Measurements from ENCODE around the gene ZNF324. TPM values are rescaled to one million over a fixed set of nuclear protein-coding genes. Genes with fewer than 3 reads are reported as not detected.
A peak's percentile ranks its signal among the peaks of the same experiment; 100 is the strongest.

ZNF324 gene
- total RNA-seq, 1 experiment from 2014 or later, result 11.3 TPM

- BruUV-seq (replicated peaks), result no TSS peak
- no peak overlapping the region for H3K27ac ChIP-seq (ENCODE audit: low read depth, low read length)
- ChIA-PET CTCF (no interaction called here), POLR2A (no interaction called here), RAD21 (ENCODE audit: low non-redundant PET in 1 of 2, low total read pairs in 2 of 2, uncharacterized antibody in 2 of 2, unreplicated experiment in 2 of 2) (no interaction called here)
- no peaks in the 10 kb centered on the region for H3K9me2 ChIP-seq (ENCODE audit: insufficient read depth)
- no peak for DNase-seq (ENCODE audit: low read depth, low spot score)
- no peak overlapping the region for H2AFZ ChIP-seq (ENCODE audit: low read depth, low read length, poor library complexity, severe bottlenecking)
- H3K79me2 ChIP-seq (ENCODE audit: insufficient read depth, low read length), result peaks cover 17% of the 10 kb centered on the region
- H3K36me3 ChIP-seq (ENCODE audit: control insufficient read depth in 1 of 2, insufficient read depth in 2 of 2, low read length in 2 of 2), result no peaks in the 10 kb centered on the region
- intact Hi-C loops (cut with micrococcal nuclease), result no loop called here
- H4K20me1 ChIP-seq (ENCODE audit: insufficient read depth), result no peaks in the 10 kb centered on the region
- no peaks in the 10 kb centered on the region for H3K9me3 ChIP-seq (ENCODE audit: control insufficient read depth in 1 of 2, insufficient read depth in 1 of 2, low read depth in 1 of 2, low read length in 2 of 2)
- no peaks in the 10 kb centered on the region for H3K27me3 ChIP-seq (ENCODE audit: insufficient read depth, low read length)
- peaks cover 10 to 22% of the 10 kb centered on the region in 2 experiments; a peak in 3 of 4 replicates for H3K4me1 ChIP-seq (ENCODE audit: control insufficient read depth in 1 of 2, insufficient read depth in 2 of 2, low read length in 2 of 2)
- no peak overlapping the region; the same call in 1 of the 2 replicates for H3K9ac ChIP-seq (ENCODE audit: low read length)
- peak overlapping the region in 1 of 2 experiments; percentile 83; a peak in 1 of 4 replicates for H3K4me3 ChIP-seq (replicated peaks in 1 of 2; ENCODE audit: low read depth in 1 of 2, low read length in 2 of 2)
- no peak for TF ChIP-seq JUND (IDR thresholded peaks at IDR 0.05)
- no peak for TF ChIP-seq TCF7L2 (IDR thresholded peaks at IDR 0.05; ENCODE audit: borderline replicate concordance, extremely low read depth, insufficient read depth, insufficient read length)
- no peak for TF ChIP-seq SRF (IDR thresholded peaks at IDR 0.05; ENCODE audit: low read depth)
- TF ChIP-seq CTCF (IDR thresholded peaks at IDR 0.05 in 2 of 3, conservative IDR thresholded peaks at IDR 0.05 in 1 of 3; ENCODE audit: borderline replicate concordance in 1 of 3, insufficient read depth in 1 of 3, low read depth in 2 of 3, low read length in 2 of 3), result no peak
- TF ChIP-seq SIN3A (IDR thresholded peaks at IDR 0.05; ENCODE audit: low read depth), result no peak
- TF ChIP-seq POLR2A (IDR thresholded peaks at IDR 0.05; ENCODE audit: borderline replicate concordance, extremely low read depth, insufficient read depth, insufficient read length), result no peak
- no peak for TF ChIP-seq FOSL1 (IDR thresholded peaks at IDR 0.05; ENCODE audit: low read depth)
- no peak for TF ChIP-seq MAX (IDR thresholded peaks at IDR 0.05)
- no peak for TF ChIP-seq ZNF274 (IDR thresholded peaks at IDR 0.05; ENCODE audit: low read depth, low read length)
- no peak for TF ChIP-seq ELF1 (IDR thresholded peaks at IDR 0.05; ENCODE audit: borderline replicate concordance, low read depth)
- no peak for TF ChIP-seq EGR1 (IDR thresholded peaks at IDR 0.05; ENCODE audit: low read depth)
- TF ChIP-seq CEBPB (IDR thresholded peaks at IDR 0.05; ENCODE audit: low read depth), result no peak
- no peak for TF ChIP-seq EZH2phosphoT487 (IDR thresholded peaks at IDR 0.05; ENCODE audit: borderline replicate concordance)
- no peak for TF ChIP-seq CBX3 (IDR thresholded peaks at IDR 0.05; ENCODE audit: low read depth)
- no peak for TF ChIP-seq ATF3 (IDR thresholded peaks at IDR 0.05)
- no peak for TF ChIP-seq YY1 (IDR thresholded peaks at IDR 0.05; ENCODE audit: extremely low read depth, insufficient replicate concordance, low read depth, low read length)
- no peak for TF ChIP-seq SP1 (IDR thresholded peaks at IDR 0.05; ENCODE audit: low read depth)
- H3K4me2 ChIP-seq (ENCODE audit: low read length), result peak overlapping the region; percentile 88
- ATAC-seq, result no peak
Measured at GRCh38 chr19:58497634-58498170, 30.8 kb downstream of the ZNF324 start.

Data from HCT116 (cell line).